ENCODE measurements around the gene GP5.

GRCh38 chr3:194348354-194348753 is 50.7 kb downstream of the GP5 start:
- TF ChIP-seq POLR2A (IDR thresholded peaks at IDR 0.05) (no peak), CTCF (IDR thresholded peaks at IDR 0.05) (no peak)

Data from testis (tissue), 2 donors.